HEK293 (cell line): ENCODE results near the gene RORC.

Source experiments
- OVOL3 ChIP-seq: fragments of 450-650 bp; formaldehyde crosslinking; IDR thresholded peaks from 2 replicates; pipeline ENCODE4 v1.5.1; 2016; ENCODE audit warnings: missing biosample characterization, missing genetic modification characterization
- SCRT2 ChIP-seq: fragments of 450-650 bp; formaldehyde crosslinking; IDR thresholded peaks from 2 replicates; pipeline ENCODE4 v1.5.1; 2016; ENCODE audit warnings: missing biosample characterization, missing genetic modification characterization
- YY1 ChIP-seq: fragments of 450-650 bp; formaldehyde crosslinking; IDR thresholded peaks from 2 replicates; pipeline ENCODE4 v1.5.1; 2018; ENCODE audit warnings: missing biosample characterization, missing genetic modification characterization
- ZNF140 ChIP-seq: fragments of 450-650 bp; formaldehyde crosslinking; IDR thresholded peaks from 2 replicates; pipeline ENCODE4 v1.5.1; 2016; ENCODE audit warnings: missing biosample characterization, missing genetic modification characterization
- ZNF239 ChIP-seq: fragments of 450-650 bp; formaldehyde crosslinking; IDR thresholded peaks from 2 replicates; pipeline ENCODE4 v1.5.1; 2016; ENCODE audit warnings: missing biosample characterization, missing genetic modification characterization
- ZNF571 ChIP-seq: fragments of 450-650 bp; formaldehyde crosslinking; IDR thresholded peaks from 2 replicates; pipeline ENCODE4 v1.5.0; 2017; ENCODE audit warnings: missing biosample characterization, missing genetic modification characterization
- TF ChIP-seq, protein P1 (sequence below): fragments of 450-650 bp; formaldehyde crosslinking; IDR thresholded peaks from 2 replicates; pipeline ENCODE4 v1.5.1; 2016; ENCODE audit warnings: missing biosample characterization, missing genetic modification characterization
- TF ChIP-seq, protein P2 (sequence below): fragments of 450-650 bp; formaldehyde crosslinking; IDR thresholded peaks from 2 replicates; pipeline ENCODE4 v1.5.1; 2016; ENCODE audit warnings: missing biosample characterization, missing genetic modification characterization
- TF ChIP-seq, protein P3 (sequence below): fragments of 450-650 bp; formaldehyde crosslinking; IDR thresholded peaks from 2 replicates; pipeline ENCODE4 v1.5.1; 2016; ENCODE audit warnings: missing biosample characterization, missing genetic modification characterization

DNA sequence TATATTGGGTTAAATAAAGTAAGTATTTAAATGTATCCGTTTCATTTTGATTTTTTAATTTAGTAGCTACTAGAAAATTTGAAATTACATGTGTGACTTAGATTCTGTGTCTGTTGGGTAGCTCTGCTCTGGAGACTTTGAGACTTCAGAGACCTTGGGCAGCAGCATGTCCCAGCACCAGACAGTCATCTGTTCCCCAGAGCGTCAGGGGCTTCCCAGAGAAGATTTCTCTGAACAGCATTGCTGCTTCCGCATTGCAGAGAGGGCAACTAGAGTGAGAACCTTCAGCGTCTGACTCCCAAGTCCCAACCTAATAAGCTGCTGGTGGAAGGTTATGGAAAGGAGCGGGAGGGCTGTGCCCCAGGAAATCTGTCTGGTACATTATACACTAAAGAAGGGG is 33.0 kb downstream of the RORC start:
- TF ChIP-seq ZNF239 = no peak
- TF ChIP-seq, protein P1, sequence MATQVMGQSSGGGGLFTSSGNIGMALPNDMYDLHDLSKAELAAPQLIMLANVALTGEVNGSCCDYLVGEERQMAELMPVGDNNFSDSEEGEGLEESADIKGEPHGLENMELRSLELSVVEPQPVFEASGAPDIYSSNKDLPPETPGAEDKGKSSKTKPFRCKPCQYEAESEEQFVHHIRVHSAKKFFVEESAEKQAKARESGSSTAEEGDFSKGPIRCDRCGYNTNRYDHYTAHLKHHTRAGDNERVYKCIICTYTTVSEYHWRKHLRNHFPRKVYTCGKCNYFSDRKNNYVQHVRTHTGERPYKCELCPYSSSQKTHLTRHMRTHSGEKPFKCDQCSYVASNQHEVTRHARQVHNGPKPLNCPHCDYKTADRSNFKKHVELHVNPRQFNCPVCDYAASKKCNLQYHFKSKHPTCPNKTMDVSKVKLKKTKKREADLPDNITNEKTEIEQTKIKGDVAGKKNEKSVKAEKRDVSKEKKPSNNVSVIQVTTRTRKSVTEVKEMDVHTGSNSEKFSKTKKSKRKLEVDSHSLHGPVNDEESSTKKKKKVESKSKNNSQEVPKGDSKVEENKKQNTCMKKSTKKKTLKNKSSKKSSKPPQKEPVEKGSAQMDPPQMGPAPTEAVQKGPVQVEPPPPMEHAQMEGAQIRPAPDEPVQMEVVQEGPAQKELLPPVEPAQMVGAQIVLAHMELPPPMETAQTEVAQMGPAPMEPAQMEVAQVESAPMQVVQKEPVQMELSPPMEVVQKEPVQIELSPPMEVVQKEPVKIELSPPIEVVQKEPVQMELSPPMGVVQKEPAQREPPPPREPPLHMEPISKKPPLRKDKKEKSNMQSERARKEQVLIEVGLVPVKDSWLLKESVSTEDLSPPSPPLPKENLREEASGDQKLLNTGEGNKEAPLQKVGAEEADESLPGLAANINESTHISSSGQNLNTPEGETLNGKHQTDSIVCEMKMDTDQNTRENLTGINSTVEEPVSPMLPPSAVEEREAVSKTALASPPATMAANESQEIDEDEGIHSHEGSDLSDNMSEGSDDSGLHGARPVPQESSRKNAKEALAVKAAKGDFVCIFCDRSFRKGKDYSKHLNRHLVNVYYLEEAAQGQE (tag by site-specific recombination) = no peak
- TF ChIP-seq, protein P2, sequence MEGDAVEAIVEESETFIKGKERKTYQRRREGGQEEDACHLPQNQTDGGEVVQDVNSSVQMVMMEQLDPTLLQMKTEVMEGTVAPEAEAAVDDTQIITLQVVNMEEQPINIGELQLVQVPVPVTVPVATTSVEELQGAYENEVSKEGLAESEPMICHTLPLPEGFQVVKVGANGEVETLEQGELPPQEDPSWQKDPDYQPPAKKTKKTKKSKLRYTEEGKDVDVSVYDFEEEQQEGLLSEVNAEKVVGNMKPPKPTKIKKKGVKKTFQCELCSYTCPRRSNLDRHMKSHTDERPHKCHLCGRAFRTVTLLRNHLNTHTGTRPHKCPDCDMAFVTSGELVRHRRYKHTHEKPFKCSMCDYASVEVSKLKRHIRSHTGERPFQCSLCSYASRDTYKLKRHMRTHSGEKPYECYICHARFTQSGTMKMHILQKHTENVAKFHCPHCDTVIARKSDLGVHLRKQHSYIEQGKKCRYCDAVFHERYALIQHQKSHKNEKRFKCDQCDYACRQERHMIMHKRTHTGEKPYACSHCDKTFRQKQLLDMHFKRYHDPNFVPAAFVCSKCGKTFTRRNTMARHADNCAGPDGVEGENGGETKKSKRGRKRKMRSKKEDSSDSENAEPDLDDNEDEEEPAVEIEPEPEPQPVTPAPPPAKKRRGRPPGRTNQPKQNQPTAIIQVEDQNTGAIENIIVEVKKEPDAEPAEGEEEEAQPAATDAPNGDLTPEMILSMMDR (tag by site-specific recombination) = no peak
- no peak for TF ChIP-seq YY1 (tag by site-specific recombination)
- no peak for TF ChIP-seq ZNF140 (tag by site-specific recombination)
- TF ChIP-seq, protein P3, sequence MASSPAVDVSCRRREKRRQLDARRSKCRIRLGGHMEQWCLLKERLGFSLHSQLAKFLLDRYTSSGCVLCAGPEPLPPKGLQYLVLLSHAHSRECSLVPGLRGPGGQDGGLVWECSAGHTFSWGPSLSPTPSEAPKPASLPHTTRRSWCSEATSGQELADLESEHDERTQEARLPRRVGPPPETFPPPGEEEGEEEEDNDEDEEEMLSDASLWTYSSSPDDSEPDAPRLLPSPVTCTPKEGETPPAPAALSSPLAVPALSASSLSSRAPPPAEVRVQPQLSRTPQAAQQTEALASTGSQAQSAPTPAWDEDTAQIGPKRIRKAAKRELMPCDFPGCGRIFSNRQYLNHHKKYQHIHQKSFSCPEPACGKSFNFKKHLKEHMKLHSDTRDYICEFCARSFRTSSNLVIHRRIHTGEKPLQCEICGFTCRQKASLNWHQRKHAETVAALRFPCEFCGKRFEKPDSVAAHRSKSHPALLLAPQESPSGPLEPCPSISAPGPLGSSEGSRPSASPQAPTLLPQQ = no peak
- TF ChIP-seq ZNF571 (tag by site-specific recombination) = no peak
- no peak for TF ChIP-seq SCRT2 (tag by site-specific recombination)
- no peak for TF ChIP-seq OVOL3
